GM13977 (cell line): ENCODE data around the gene FAM98C.

Experiments
- DNase-seq: peaks from one replicate; pipeline ENCODE4 v3.0.0; 2012; ENCODE audit warnings: low spot score
- in situ Hi-C: fragments of 300-500 bp; cut with MboI; formaldehyde crosslinking; loops from one replicate; pipeline ENCODE4 v1.12.0; 2022; ENCODE audit warnings: low sequenced_read_pairs, low pct_unique_long_range_greater_than_20kb, mixed read lengths, inconsistent platforms; ENCODE audit not compliant: unreplicated experiment
- TF ChIP-seq, protein P1 (sequence below): IDR thresholded peaks from 2 replicates; pipeline ENCODE4 v1.5.1; 2012; ENCODE audit warnings: mild to moderate bottlenecking, control low read depth; ENCODE audit not compliant: insufficient read depth; ENCODE audit errors: extremely low read depth, missing control alignments

The FAM98C gene

DNA sequence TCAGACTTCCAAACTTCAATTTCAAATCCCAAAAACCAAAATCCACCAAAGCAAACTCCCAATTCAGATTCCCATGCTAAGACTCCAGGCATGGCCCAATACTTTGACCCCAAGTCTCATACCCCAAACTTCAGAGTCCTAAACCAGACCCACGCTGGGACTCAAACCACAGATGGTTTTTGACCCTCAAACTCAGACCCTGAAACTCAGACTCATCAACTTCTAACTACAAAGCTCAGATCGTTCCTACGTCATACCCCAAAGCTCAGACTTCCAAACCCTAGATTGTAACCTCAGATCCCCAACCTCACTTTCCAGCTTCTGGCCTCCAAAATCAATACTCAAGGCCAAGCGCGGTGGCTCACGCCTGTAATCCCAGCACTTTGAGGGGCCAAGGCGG, 42.5 kb downstream of the FAM98C start:
- in situ Hi-C loops = no loop called here

DNA sequence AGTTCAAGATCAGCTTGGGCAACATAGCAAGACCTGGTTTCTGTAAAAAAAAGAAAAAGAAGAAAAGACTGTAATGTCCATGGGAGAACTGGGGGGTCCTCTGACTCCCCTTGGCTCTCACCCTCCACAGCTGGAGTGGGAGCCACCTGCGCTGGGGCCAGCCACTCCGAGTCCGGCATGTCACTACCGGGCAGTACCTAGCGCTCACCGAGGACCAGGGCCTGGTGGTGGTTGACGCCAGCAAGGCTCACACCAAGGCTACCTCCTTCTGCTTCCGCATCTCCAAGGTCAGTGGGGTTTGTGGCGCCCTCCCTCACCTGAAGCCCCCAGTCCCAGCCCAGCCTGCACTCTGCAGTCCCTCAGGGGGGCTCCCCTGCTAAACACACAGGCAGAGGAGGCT, 45.3 kb downstream of the FAM98C start:
- in situ Hi-C loops = no loop called here
- DNase-seq = no peak
- TF ChIP-seq, protein P1, sequence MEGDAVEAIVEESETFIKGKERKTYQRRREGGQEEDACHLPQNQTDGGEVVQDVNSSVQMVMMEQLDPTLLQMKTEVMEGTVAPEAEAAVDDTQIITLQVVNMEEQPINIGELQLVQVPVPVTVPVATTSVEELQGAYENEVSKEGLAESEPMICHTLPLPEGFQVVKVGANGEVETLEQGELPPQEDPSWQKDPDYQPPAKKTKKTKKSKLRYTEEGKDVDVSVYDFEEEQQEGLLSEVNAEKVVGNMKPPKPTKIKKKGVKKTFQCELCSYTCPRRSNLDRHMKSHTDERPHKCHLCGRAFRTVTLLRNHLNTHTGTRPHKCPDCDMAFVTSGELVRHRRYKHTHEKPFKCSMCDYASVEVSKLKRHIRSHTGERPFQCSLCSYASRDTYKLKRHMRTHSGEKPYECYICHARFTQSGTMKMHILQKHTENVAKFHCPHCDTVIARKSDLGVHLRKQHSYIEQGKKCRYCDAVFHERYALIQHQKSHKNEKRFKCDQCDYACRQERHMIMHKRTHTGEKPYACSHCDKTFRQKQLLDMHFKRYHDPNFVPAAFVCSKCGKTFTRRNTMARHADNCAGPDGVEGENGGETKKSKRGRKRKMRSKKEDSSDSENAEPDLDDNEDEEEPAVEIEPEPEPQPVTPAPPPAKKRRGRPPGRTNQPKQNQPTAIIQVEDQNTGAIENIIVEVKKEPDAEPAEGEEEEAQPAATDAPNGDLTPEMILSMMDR = no peak

More for the DNA sequence above, 42.5 kb downstream of the FAM98C start:
- TF ChIP-seq, protein P1 = no peak
- no peak for DNase-seq

DNA sequence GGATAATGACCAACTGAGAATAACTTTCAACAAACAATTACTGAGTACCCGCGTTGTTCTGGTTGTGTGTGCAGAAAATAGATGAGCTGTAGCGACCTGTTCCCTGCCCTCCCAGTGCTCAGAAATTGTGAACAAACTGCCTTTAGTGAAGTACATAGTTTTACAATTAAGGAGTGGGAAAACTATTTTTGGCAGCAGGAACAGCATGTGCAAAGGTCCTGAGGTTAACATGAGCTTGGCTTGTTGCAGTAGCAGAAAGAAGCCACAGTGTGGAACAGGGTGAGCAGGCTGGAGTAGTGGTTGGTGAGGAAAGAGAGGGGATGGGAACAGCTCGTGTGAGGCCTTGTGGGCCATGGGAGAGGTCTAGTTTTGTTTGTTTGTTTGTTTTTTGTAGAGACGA, 46.6 kb downstream of the FAM98C start:
- in situ Hi-C loops = no loop called here
- DNase-seq = no peak
- TF ChIP-seq, protein P1 = no peak

DNA sequence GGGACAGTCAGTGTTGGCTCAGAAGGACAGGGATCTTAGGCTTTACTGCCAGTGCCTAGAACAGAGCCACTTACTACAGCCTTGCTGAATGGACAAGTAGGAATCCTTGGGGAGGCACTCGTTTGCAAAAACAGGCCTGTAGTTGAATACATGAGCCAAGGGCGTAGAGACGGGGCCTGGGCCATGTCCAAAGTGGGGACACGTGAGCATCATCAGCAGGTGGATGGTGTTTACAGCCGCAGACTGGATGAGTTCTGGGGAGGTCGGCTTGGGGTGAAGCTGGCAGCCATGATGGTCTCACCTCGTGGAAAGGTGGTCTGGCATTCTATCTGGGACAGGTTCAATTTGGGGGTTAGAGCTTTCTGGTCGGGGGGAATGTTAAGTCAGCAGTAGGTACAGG, 48.1 kb downstream of the FAM98C start:
- no peak for DNase-seq
- in situ Hi-C loops = no loop called here
- TF ChIP-seq, protein P1 = no peak

DNA sequence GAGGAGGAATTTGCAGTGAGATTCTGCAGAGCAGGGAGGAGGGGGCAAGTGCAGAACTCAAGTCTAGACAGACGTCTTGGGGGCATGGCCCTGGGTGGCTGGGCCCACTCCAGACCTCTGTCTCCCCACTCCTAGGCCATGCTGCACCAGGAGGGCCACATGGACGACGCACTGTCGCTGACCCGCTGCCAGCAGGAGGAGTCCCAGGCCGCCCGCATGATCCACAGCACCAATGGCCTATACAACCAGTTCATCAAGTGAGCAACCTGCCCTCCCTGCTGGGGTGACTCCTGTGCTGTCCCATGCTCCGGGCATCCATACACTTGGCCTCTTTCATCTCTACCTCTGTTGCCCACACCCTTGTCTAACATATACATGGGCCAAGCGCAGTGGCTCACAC, 48.7 kb downstream of the FAM98C start:
- DNase-seq = no peak
- TF ChIP-seq, protein P1 = no peak
- in situ Hi-C loops = no loop called here

DNA sequence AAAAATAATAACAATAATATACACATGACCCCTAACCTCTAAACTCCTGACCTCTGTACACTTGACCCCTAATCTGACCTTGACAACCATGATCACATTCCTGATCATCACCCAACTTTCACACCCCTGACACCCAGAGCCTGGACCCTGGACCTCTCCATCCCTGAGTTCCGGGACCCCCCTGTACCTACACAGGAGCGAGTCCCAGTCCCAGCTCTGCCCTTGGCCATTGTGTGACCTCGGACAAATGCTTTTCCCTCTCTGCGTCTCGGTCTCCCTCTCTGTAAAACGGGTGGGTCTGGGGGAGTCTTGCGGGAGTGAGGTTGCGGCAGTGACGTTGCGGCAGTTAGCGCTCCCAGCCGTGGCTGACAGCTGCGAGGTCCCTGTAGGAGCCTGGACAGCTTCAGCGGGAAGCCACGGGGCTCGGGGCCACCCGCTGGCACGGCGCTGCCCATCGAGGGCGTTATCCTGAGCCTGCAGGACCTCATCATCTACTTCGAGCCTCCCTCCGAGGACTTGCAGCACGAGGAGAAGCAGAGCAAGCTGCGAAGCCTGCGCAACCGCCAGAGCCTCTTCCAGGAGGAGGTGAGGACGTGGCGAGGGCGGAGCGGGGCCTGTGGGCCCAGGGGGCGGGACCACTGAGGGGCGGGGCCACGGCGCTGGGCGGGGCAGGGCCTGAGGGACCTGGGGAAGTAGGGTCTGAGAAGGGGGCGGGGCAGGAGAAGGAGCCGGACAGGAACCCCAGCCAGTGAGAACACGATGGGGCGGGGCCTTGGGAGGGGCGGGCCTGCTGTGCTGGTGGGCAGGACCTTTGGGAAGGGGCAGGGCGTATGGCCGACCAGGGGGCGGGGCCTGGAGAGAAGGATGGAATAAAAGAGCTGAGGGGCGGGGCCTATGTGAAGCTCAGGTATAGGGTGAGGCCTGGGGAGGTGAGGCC, 49.8 kb downstream of the FAM98C start:
- TF ChIP-seq, protein P1 = no peak
- no peak for DNase-seq

More for the DNA sequence above, 49.8 kb downstream of the FAM98C start:
- in situ Hi-C loops = no loop called here
